HG02885 (cell line): Measurements from ENCODE around the gene LRRC42.
A peak's percentile ranks its signal among the peaks of the same experiment; 100 is the strongest.

Source experiments
- ATAC-seq: cut with Tn5 transposase; IDR thresholded peaks from one replicate; pipeline ENCODE4 v1.9.1; 2021; ENCODE audit warnings: mild to moderate bottlenecking; ENCODE audit not compliant: unreplicated experiment, poor library complexity

The LRRC42 gene

DNA sequence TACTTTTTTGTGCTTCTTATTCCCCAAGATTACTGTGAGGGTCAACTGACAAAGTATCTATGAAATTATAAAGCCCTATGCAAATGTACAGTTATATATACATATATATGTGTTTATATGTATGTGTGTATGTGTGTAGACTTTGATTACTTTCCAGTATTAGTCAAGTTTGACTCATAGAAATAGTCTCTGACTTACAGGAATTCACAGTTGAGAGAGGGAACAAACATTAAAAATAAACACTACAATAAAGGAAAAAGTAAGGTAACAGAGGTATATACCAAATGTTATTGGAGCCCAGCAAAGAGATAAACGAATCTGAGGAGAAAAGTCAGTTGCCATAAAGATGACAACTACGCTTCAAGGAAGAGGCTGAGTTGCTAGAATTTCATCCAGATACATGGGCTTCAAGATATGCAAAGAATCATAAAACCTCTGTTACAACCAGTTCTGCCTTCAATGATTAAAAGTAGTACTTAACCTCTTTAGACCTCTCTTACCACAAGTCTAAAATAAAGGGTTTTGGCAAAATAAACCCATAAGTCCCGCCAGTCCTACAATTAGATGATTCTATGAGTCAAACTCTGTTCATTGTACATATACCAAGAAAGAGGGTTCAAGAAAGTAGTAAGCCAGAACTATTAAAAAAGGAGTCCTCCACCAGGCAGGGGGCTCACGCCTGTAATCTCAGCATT is 7.9 kb upstream of the LRRC42 start:
- ATAC-seq: no peak

DNA sequence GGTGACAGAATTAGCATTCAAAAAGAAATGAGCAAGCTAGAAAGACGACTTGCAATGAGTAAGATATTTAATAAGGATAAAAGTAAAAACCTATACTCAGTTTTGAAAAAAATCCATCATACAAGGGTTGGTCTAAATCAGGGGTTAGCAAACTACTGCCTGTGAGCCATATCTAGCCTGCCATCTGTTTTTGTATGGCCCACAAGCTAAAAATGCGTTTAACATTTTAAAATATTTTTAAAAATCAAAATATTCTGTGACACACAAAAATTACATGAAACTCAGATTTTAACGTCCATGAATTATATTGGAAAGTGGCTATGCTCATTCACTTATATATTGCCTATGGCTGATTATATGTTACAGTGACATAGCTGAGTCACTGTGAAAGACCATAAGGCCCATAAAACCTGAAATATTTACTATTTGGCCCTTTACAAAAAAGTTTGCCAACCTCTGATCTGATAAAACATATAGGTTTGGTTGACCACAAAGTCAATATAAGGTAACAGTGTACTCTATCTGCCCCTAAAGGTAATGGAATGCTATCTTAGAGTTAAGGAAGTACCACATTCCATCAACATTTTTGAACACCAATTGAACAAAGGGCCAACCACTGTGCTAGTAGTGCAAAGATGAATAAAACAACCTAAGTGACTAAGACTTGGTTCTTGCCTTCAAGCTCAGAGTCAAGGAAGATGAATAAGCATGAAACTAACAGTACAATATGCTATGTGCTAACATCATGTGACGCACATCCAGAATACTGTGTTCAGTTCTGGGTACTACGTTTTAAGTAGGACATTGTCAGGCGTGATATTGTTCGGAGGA is 3.8 kb upstream of the LRRC42 start:
- no peak for ATAC-seq

GRCh38 chr1:53943090-53943489 is 3.1 kb upstream of the LRRC42 start:
- no peak for ATAC-seq

DNA sequence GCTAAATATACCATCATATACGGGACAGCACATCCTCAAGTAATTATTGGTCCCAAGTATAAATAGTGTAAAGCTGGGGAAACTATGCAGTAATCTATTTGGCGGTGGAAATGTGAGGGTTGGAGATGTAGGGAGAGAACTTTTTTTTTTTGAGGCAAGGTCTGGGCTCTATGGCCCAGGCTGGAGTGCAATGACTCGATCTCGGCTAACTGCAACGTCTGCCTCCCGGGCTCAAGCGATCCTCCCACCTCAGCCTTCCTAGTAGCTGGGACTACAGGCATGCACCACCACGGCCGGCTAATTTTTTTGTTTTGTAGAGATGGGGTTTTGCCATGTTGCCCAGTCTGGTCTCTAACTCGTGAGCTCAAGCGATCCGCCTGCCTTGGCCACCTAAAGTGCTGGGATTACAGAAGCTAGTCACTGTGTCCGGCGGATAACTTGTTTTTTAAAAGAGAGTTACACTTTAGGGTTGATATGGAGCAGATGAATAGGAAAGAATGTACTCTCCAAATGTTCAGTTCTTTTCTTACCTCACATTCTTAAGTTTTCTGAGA is 2.6 kb upstream of the LRRC42 start:
- ATAC-seq: no peak

- no peak for ATAC-seq
Observed at GRCh38 chr1:53944469-53945182, 1.5 kb upstream of the LRRC42 start.

- no peak for ATAC-seq
Observed at GRCh38 chr1:53945183-53945432, 1.0 kb upstream of the LRRC42 start.

DNA sequence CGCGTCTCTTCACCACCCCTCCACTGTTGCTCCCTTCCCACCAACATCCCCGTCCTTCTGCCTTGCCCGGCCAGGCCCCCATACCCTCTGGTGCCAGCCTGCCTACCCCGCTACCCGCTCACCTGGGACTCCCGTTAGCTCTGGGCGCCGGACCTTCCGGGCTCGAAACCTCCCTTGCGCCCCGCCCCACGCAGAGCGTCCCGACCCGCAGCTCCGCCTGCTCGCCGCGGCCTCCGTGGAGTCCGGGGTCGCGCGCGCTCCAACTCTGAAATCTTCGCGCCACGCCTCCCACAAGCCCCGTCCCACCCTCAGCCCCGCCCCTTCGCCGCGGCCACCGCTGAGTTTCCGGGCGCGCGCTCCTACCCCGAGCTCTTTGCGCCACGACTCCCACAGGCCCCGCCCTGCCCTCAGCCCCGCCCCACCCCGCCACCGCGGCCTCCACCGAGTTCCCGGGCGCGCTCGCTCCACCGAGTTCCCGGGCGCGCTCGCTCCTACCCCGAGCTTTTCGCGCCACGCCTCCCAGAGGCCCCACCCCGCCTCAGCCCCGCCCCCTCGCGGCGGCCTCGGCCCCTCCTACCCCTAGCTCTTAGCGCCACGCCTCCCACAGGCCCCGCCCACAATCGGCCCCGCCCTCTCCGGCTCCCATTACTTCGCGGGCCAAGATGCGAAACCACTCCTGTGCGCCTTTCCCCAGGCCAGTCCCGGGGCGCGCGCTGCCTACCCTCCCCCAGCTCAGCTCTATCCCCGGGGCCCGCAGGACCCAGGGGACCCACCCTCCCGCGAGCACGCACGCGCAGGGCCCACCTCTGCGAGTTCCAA is 508 bp upstream of the LRRC42 start, which contains the start of gene IFT25:
Gene IFT25 (minus strand): TSS at position 267 of the 819 bp plus-strand sequence. CDS start 5,617 bp downstream, outside the sequence.
- peak; percentile 76 for ATAC-seq

- no peak for ATAC-seq
Observed at GRCh38 chr1:53947172-53947907, 1.2 kb downstream of the LRRC42 start.

DNA sequence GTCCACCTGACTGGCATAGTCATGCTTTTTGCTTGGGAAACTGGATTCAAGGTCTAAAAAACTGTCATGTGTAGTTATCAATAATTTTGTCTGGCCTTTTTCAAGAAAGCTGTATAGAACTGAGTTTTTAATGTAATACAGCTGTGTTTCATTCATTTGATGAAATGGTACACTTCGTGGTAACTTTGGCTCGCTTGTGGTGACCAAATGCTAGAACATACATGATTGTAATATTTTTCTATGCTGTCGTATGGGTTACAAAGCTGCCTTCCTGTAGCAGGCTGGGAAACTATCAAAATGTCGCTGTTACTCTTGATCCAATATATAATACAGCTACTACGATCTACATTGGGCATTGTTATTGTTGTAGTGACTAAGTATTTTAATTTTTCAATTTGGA is 2.1 kb downstream of the LRRC42 start:
- no peak for ATAC-seq

DNA sequence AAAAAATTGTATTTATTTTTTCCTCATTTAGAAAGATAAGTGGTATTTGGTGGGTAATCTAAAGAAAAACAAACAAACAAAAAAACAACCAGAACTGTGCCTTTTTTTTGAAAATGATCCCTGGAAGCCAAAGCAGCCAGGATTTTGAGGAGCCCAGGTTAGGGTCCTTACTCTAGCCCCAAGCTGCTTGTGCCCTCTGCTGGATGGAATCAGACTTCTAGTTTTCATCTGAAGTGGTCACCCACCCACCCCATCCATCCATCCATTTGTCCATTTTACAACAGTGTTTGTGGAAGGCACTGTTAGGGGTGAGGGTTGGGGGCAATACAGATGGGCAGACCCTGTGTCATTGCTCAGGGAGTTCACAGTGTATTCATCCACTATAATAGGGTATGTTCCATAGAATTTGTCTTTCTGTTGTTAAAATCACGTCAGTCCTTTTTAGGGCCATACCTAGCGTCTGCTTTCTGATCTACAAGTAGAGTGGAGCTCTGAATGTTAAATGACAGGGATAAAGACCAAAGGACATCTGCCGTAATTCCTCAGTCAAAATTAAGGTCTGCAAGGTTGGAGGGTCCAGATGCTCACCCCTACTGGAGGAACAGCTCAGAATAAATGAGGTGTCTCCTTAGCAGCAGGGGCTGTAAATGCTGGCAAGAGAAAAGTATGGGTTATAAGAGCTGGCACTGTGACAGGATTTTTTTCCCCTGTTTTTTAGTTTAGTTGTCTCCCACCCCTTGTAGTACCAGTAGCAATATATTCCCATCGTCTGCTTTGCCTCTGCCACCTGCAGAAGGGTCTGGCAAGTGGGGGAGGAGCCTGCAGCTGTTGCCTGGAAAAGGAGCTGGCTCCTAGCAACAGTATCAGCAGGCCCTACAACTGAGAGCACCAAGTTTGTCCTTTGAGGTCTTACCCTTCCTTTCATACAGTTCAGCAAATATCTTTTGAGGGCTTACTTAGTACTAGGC is 3.2 kb downstream of the LRRC42 start:
- no peak for ATAC-seq

DNA sequence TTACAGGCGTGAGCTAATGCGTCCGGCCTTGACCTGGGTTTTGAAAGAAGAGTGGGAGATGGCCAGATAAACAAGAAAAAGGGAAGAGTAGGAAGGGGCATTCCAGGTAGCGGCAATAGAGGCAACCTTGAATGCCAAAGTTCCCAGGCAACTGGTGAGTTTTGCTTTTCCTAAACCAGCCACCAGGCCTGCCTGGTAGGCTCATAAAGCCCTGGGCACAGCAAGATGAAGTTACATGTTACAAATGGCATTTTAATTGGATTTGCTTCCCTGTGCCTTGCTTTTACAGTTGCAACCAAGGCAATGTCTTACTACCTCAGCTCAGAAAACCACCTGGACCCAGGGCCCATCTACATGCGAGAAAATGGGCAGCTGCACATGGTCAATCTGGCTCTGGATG is 5.5 kb downstream of the LRRC42 start:
- no peak for ATAC-seq

DNA sequence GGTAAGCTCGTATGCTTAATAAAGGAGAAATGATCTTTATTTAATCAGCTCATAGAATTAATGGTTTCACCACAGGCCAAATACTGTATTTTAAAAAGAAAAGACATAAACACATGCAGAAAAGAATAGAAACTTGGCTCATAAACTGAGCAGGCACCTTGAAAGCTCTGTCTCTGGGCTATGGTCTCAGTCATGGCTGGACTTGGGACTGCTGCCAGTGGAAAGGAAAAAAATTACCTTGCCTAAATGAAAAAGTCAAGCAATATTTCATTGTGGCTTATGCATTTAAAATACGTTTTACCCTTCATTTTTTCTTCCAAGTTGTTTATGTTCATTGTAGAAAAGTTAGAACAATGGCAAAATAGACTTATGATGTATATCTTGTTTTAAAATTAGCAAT is 8.0 kb downstream of the LRRC42 start:
- no peak for ATAC-seq

DNA sequence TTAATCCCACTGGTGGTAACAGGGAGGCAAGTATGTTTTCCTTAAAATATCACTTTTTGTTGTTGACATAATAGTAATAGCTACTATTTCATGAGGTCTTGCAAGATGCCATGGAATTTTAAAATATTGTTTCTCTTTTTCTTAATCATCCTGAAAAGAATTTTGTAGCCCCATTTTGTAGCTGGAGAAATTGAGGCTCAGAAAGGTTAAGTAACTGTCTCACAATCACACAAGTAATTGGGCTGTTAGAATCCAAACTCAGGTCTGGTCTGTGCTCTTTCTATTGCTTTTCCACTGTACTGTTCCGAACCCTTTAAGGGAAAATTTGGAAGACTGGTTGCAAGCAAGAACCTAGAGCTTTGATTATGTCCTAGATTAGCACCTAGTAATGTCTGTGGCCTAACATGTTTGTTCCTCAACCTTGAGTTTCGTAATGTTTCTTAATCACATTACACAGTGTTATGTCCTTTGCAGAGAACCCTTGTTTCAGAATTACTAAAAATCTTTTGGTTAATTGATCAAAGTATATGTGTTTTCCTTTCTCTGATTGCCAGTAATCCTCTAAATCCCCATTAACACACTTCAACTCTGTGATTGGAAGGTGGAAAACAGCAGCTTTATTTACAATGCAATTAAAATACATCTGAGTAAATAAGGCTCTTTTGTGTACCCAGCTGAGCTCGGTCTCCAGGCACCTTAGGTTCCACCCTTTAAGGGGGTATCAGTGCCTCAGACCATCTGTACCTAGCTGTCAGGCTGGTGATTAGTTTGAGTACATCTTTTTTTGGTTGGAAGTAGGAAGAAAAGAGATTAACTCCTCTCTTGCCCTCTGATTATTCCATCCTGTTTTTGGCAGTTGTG is 10.4 kb downstream of the LRRC42 start:
- no peak for ATAC-seq

DNA sequence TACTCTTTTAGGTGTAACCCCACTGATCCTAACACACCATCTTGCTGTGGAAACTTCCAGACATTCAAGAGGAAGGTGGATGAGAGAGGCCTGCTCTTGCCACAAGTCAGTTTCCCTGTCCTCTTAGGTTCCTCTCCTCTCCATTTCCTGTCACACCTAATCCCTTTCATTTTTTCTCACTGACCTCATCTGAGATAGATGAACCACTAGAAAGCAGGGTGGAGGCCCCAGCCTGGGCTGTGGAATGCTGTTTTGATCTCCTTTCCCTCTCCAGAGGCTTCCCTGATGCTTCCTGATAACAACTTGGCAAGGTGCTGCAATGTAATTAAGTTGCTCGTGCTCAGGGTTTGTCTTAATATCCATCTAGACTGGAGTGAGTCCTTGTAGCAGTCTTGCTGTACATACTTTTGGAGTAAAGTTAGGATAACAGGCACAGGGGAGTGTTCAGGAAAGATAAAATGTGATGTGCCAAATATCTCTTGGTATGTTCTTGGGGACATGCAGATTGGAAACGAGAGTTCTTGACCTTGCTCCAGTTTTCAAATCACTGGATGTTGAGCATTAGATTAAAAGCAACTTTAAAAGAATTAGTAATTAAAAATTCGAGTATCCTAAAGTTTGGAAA is 11.2 kb downstream of the LRRC42 start:
- ATAC-seq: no peak

DNA sequence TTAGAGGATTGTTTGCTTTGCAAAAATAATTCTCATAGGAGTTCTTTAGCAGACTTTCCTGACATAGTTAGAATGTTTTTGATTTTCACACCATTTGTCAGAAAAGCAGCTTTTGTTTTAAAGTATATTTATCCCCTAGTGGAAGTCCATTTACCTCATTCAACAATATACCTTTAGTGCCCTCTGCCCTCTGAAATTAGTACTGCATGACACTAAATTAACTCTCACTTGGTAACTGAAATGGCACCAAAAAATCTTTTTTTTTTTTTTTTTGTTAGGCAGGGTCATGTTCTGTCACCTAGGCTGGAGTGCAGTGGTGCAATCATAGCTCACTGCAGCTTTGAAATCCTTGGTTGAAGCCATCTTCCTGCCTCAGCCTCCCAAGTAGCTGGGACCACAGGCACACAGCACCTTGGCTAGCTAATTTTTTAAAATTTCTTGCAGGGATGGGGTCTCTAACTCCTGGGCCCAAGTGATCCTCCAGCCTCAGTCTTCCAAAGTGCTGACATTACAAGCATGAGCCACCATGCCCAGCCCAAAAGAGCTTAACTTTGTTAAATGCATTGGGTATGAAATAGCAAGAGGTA is 13.6 kb downstream of the LRRC42 start:
- ATAC-seq: no peak

DNA sequence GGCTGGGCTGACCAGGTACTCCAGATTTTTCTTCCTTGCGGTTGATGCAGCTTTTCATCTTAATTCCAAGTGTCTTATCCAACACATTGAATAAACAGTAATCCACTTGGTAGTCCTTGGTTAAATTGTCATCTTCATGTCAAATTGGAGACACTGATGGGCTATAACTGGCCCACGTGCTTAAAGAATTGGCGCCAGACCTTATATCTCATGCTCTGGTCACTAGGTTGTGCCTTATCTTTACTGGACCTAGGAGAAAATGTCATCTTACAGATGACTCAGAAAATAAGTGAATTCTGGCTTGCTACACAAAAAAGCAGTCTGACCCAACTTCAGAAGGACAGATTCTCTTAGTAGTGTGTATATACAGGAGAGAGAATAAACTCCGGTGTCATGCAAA is 16.2 kb downstream of the LRRC42 start:
- ATAC-seq: no peak

GRCh38 chr1:53963460-53963859 is 17.3 kb downstream of the LRRC42 start:
- no peak for ATAC-seq
